ENCODE measurements around the gene VOPP1. TPM values are rescaled to one million over a fixed set of nuclear protein-coding genes. Genes with fewer than 3 reads are reported as not detected.

Gene VOPP1
- total RNA-seq, 4 donors from 2014 or later: 15.7 to 24.9 (median 20.3) TPM

- H3K4me3 ChIP-seq: no peak overlapping the region
- no peaks in the 10 kb centered on the region for H3K27me3 ChIP-seq
- WGBS: 45% methylated on average over 4 of the region's 4 CpGs
- DNase-seq (ENCODE audit: low spot score in 2 of 2): no peak
- H3K9me3 ChIP-seq: no peaks in the 10 kb centered on the region
- no peaks in the 10 kb centered on the region for H3K36me3 ChIP-seq
- H3K27ac ChIP-seq: no peak overlapping the region
- TF ChIP-seq POLR2A (IDR thresholded peaks at IDR 0.05) (no peak), CTCF (IDR thresholded peaks at IDR 0.05) (no peak), EP300 (IDR thresholded peaks at IDR 0.05) (no peak), POLR2AphosphoS5 (IDR thresholded peaks at IDR 0.05) (no peak)
- peaks cover 18% of the 10 kb centered on the region for H3K4me1 ChIP-seq
Measured at GRCh38 chr7:55563596-55564325, 8.5 kb downstream of the VOPP1 start.

GRCh38 chr7:55561690-55562089 is 10.6 kb downstream of the VOPP1 start:
- Histone ChIP-seq H3K4me1 (peaks cover 18% of the 10 kb centered on the region), H3K27me3 (no peaks in the 10 kb centered on the region), H3K27ac (no peak overlapping the region), H3K4me3 (no peak overlapping the region), H3K9me3 (no peaks in the 10 kb centered on the region), H3K36me3 (no peaks in the 10 kb centered on the region)
- WGBS: 88% methylated on average over 4 of the region's 4 CpGs
- TF ChIP-seq CTCF (IDR thresholded peaks at IDR 0.05) (no peak), POLR2A (IDR thresholded peaks at IDR 0.05) (no peak), POLR2AphosphoS5 (IDR thresholded peaks at IDR 0.05) (no peak)
- no peak for DNase-seq (ENCODE audit: low spot score in 2 of 2)

- Histone ChIP-seq H3K9me3 (no peaks in the 10 kb centered on the region), H3K4me1 (peaks cover 11% of the 10 kb centered on the region), H3K36me3 (no peaks in the 10 kb centered on the region), H3K4me3 (no peak overlapping the region), H3K27me3 (no peaks in the 10 kb centered on the region), H3K27ac (no peak overlapping the region)
- TF ChIP-seq EP300 (IDR thresholded peaks at IDR 0.05): no peak
- no peak for TF ChIP-seq POLR2A (IDR thresholded peaks at IDR 0.05)
- no peak for TF ChIP-seq POLR2AphosphoS5 (IDR thresholded peaks at IDR 0.05)
- TF ChIP-seq CTCF (IDR thresholded peaks at IDR 0.05): no peak
- WGBS: 92% methylated on average over 9 of the region's 12 CpGs
- DNase-seq (ENCODE audit: low spot score in 2 of 2): no peak
Measured at GRCh38 chr7:55558962-55559920, 13.1 kb downstream of the VOPP1 start.

GRCh38 chr7:55557666-55558188 is 14.6 kb downstream of the VOPP1 start:
- Histone ChIP-seq H3K36me3 (no peaks in the 10 kb centered on the region), H3K9me3 (no peaks in the 10 kb centered on the region), H3K27ac (no peak overlapping the region), H3K27me3 (no peaks in the 10 kb centered on the region), H3K4me1 (peaks cover 14% of the 10 kb centered on the region), H3K4me3 (no peak overlapping the region)
- no peak for DNase-seq (ENCODE audit: low spot score in 2 of 2)
- 71% methylated on average over 7 of the region's 7 CpGs for WGBS
- TF ChIP-seq CTCF (IDR thresholded peaks at IDR 0.05) (no peak), POLR2AphosphoS5 (IDR thresholded peaks at IDR 0.05) (no peak), EP300 (IDR thresholded peaks at IDR 0.05) (no peak), POLR2A (IDR thresholded peaks at IDR 0.05) (no peak)

- 80% methylated on average over 3 of the region's 3 CpGs for WGBS
Measured at GRCh38 chr7:55556492-55556891, 15.8 kb downstream of the VOPP1 start.

More at GRCh38 chr7:55556492-55556891, 15.8 kb downstream of the VOPP1 start:
- Histone ChIP-seq H3K27me3 (no peaks in the 10 kb centered on the region), H3K27ac (no peak overlapping the region), H3K4me3 (no peak overlapping the region), H3K4me1 (peaks cover 24% of the 10 kb centered on the region), H3K36me3 (no peaks in the 10 kb centered on the region), H3K9me3 (no peaks in the 10 kb centered on the region)
- no peak for DNase-seq (ENCODE audit: low spot score in 2 of 2)
- TF ChIP-seq POLR2A (IDR thresholded peaks at IDR 0.05): no peak
- TF ChIP-seq CTCF (IDR thresholded peaks at IDR 0.05): no peak
- TF ChIP-seq POLR2AphosphoS5 (IDR thresholded peaks at IDR 0.05): no peak
- TF ChIP-seq EP300 (IDR thresholded peaks at IDR 0.05): no peak

Data from suprapubic skin (tissue), 4 donors.